ENCODE results near the gene DLGAP1.

Gene DLGAP1

GRCh38 chr18:3463051-3463450 lies 992.1 kb downstream of the DLGAP1 start:
- WGBS (ENCODE audit: extremely low coverage, insufficient coverage, low lambda C conversion rate): 100% methylated on average over 1 of the region's 2 CpGs
- H3K4me2 ChIP-seq (ENCODE audit: low read length): no peak overlapping the region
- H2BK5ac ChIP-seq (ENCODE audit: low read length): no peak overlapping the region
- no peak overlapping the region for H2AK5ac ChIP-seq (ENCODE audit: low read length)
- H3K4me3 ChIP-seq (ENCODE audit: low read length): no peak overlapping the region
- no peak overlapping the region for H2BK15ac ChIP-seq (replicated peaks; ENCODE audit: low read depth)
- H3K27me3 ChIP-seq (ENCODE audit: insufficient read depth, low read length, poor library complexity): no peaks in the 10 kb centered on the region
- H3K36me3 ChIP-seq (ENCODE audit: control insufficient read depth, insufficient read depth, low read length): no peaks in the 10 kb centered on the region
- no peak overlapping the region for H3K9ac ChIP-seq (ENCODE audit: low read length)
- H4K8ac ChIP-seq (ENCODE audit: low read depth, low read length): no peak overlapping the region
- no peak overlapping the region for H3K23ac ChIP-seq (ENCODE audit: low read length)
- H3K79me2 ChIP-seq (ENCODE audit: control insufficient read depth, insufficient read depth, low read length): peaks cover 2% of the 10 kb centered on the region
- no peak overlapping the region for H3K27ac ChIP-seq (ENCODE audit: low read depth, low read length)
- H3K79me1 ChIP-seq (ENCODE audit: low read length): peaks cover 2% of the 10 kb centered on the region
- H3K4ac ChIP-seq (ENCODE audit: low read depth, low read length): no peak overlapping the region
- H3K4me1 ChIP-seq (ENCODE audit: control insufficient read depth, low read depth, low read length): peaks cover 6% of the 10 kb centered on the region
- no peak overlapping the region for H3K56ac ChIP-seq (ENCODE audit: low read length)
- no peak overlapping the region for H4K5ac ChIP-seq (ENCODE audit: low read length)
- H2BK120ac ChIP-seq (ENCODE audit: low read depth, low read length): no peak overlapping the region
- no peak for DNase-seq
- no peak overlapping the region for H3K18ac ChIP-seq (ENCODE audit: low read length)

DNA sequence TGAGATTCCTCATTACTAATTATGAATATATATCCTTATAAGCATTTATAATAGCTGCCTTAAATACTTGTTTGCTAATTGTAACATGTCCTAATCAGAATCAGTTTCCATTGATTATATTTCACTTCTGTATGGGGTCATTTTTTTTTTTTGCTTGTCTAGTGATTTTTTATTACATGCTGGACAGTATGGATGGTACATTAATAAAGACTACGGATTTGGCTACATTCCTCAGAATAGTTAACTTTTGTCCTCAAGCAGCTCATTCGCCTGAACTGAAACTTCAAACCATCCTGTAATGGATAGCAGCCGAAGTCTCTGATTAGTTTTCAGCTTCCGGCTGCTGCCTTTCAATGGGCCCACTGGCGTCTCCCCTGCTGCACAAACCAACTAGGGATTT lies 993.4 kb downstream of the DLGAP1 start:
- Histone ChIP-seq H3K4ac (ENCODE audit: low read depth, low read length) (no peak overlapping the region), H3K4me3 (ENCODE audit: low read length) (no peak overlapping the region), H2BK5ac (ENCODE audit: low read length) (no peak overlapping the region), H3K4me2 (ENCODE audit: low read length) (no peak overlapping the region), H4K8ac (ENCODE audit: low read depth, low read length) (peak overlapping the region; percentile 6), H3K9ac (ENCODE audit: low read length) (no peak overlapping the region), H3K36me3 (ENCODE audit: control insufficient read depth, insufficient read depth, low read length) (peaks cover 5% of the 10 kb centered on the region), H3K79me1 (ENCODE audit: low read length) (peaks cover 6% of the 10 kb centered on the region), H3K79me2 (ENCODE audit: control insufficient read depth, insufficient read depth, low read length) (peaks cover 12% of the 10 kb centered on the region), H3K27ac (ENCODE audit: low read depth, low read length) (no peak overlapping the region), H2BK15ac (replicated peaks; ENCODE audit: low read depth) (no peak overlapping the region), H3K4me1 (ENCODE audit: control insufficient read depth, low read depth, low read length) (peaks cover 6% of the 10 kb centered on the region), H3K27me3 (ENCODE audit: insufficient read depth, low read length, poor library complexity) (no peaks in the 10 kb centered on the region), H4K5ac (ENCODE audit: low read length) (no peak overlapping the region), H2AK5ac (ENCODE audit: low read length) (no peak overlapping the region), H2BK120ac (ENCODE audit: low read depth, low read length) (peak overlapping the region; percentile 61), H3K18ac (ENCODE audit: low read length) (peak overlapping the region; percentile 68), H3K23ac (ENCODE audit: low read length) (no peak overlapping the region), H3K56ac (ENCODE audit: low read length) (no peak overlapping the region)
- DNase-seq: no peak
- WGBS (ENCODE audit: extremely low coverage, insufficient coverage, low lambda C conversion rate): no CpG with 5 or more reads among the region's 5 CpGs

DNA sequence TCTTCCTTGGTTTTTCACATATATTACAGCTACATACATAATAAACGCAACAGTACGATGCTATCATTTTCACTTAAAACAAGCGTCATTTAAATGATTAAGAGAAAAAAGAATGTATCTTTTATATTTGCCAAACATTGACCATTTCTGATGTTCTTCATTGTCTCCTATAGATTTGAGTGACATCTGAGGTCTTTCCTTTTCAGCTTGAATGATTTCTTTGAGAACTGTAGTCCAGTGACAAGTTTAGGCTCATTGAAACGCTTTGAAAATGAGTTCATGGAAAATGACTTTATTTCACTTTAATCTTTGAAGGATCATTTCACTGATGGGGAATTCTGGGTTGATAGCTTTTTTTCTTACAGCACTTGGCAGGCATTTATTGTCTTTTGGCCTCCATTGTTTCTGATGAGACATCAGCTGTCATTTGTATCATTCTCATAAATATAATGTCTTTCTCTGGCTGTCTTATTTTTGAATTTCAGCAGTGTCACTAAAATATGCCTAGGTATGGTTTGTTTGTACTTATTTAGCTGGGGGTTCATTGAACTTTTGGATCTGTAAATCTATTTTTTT lies 994.2 kb downstream of the DLGAP1 start:
- Histone ChIP-seq H3K18ac (ENCODE audit: low read length) (no peak overlapping the region), H3K56ac (ENCODE audit: low read length) (no peak overlapping the region), H3K27ac (ENCODE audit: low read depth, low read length) (no peak overlapping the region), H2BK120ac (ENCODE audit: low read depth, low read length) (no peak overlapping the region), H3K4me2 (ENCODE audit: low read length) (no peak overlapping the region), H3K4me1 (ENCODE audit: control insufficient read depth, low read depth, low read length) (peaks cover 8% of the 10 kb centered on the region), H4K8ac (ENCODE audit: low read depth, low read length) (no peak overlapping the region), H3K27me3 (ENCODE audit: insufficient read depth, low read length, poor library complexity) (no peaks in the 10 kb centered on the region), H3K23ac (ENCODE audit: low read length) (no peak overlapping the region), H2AK5ac (ENCODE audit: low read length) (no peak overlapping the region), H3K4me3 (ENCODE audit: low read length) (no peak overlapping the region), H3K9ac (ENCODE audit: low read length) (no peak overlapping the region), H3K79me1 (ENCODE audit: low read length) (peaks cover 8% of the 10 kb centered on the region), H3K36me3 (ENCODE audit: control insufficient read depth, insufficient read depth, low read length) (peaks cover 8% of the 10 kb centered on the region), H2BK5ac (ENCODE audit: low read length) (no peak overlapping the region), H4K5ac (ENCODE audit: low read length) (no peak overlapping the region), H3K79me2 (ENCODE audit: control insufficient read depth, insufficient read depth, low read length) (peaks cover 19% of the 10 kb centered on the region), H3K4ac (ENCODE audit: low read depth, low read length) (no peak overlapping the region), H2BK15ac (replicated peaks; ENCODE audit: low read depth) (no peak overlapping the region)
- no CpG with 5 or more reads among the region's 4 CpGs for WGBS (ENCODE audit: extremely low coverage, insufficient coverage, low lambda C conversion rate)
- no peak for DNase-seq

GRCh38 chr18:3458952-3459853 lies 995.9 kb downstream of the DLGAP1 start:
- H3K4me2 ChIP-seq (ENCODE audit: low read length): no peak overlapping the region
- peaks cover 11% of the 10 kb centered on the region for H3K4me1 ChIP-seq (ENCODE audit: control insufficient read depth, low read depth, low read length)
- H2BK5ac ChIP-seq (ENCODE audit: low read length): no peak overlapping the region
- no peak overlapping the region for H3K27ac ChIP-seq (ENCODE audit: low read depth, low read length)
- peak overlapping the region; percentile 65 for H3K18ac ChIP-seq (ENCODE audit: low read length)
- no peaks in the 10 kb centered on the region for H3K27me3 ChIP-seq (ENCODE audit: insufficient read depth, low read length, poor library complexity)
- peak overlapping the region; percentile 14 for H4K5ac ChIP-seq (ENCODE audit: low read length)
- no peak overlapping the region for H3K9ac ChIP-seq (ENCODE audit: low read length)
- WGBS (ENCODE audit: extremely low coverage, insufficient coverage, low lambda C conversion rate): no CpG with 5 or more reads among the region's 5 CpGs
- H3K56ac ChIP-seq (ENCODE audit: low read length): peak overlapping the region; percentile 51
- peaks cover 8% of the 10 kb centered on the region for H3K79me1 ChIP-seq (ENCODE audit: low read length)
- H3K23ac ChIP-seq (ENCODE audit: low read length): no peak overlapping the region
- peaks cover 8% of the 10 kb centered on the region for H3K36me3 ChIP-seq (ENCODE audit: control insufficient read depth, insufficient read depth, low read length)
- H4K8ac ChIP-seq (ENCODE audit: low read depth, low read length): no peak overlapping the region
- no peak for DNase-seq
- H2BK15ac ChIP-seq (replicated peaks; ENCODE audit: low read depth): peak overlapping the region; percentile 6
- H2AK5ac ChIP-seq (ENCODE audit: low read length): no peak overlapping the region
- peaks cover 29% of the 10 kb centered on the region for H3K79me2 ChIP-seq (ENCODE audit: control insufficient read depth, insufficient read depth, low read length)
- H3K4ac ChIP-seq (ENCODE audit: low read depth, low read length): peak overlapping the region; percentile 70
- no peak overlapping the region for H2BK120ac ChIP-seq (ENCODE audit: low read depth, low read length)
- no peak overlapping the region for H3K4me3 ChIP-seq (ENCODE audit: low read length)

GRCh38 chr18:3458378-3458777 lies 996.7 kb downstream of the DLGAP1 start:
- Histone ChIP-seq H3K4me3 (ENCODE audit: low read length) (no peak overlapping the region), H3K4me1 (ENCODE audit: control insufficient read depth, low read depth, low read length) (peaks cover 11% of the 10 kb centered on the region), H3K79me1 (ENCODE audit: low read length) (peaks cover 8% of the 10 kb centered on the region), H3K36me3 (ENCODE audit: control insufficient read depth, insufficient read depth, low read length) (peaks cover 8% of the 10 kb centered on the region), H3K56ac (ENCODE audit: low read length) (no peak overlapping the region), H4K5ac (ENCODE audit: low read length) (no peak overlapping the region), H2AK5ac (ENCODE audit: low read length) (no peak overlapping the region), H3K23ac (ENCODE audit: low read length) (no peak overlapping the region), H3K27me3 (ENCODE audit: insufficient read depth, low read length, poor library complexity) (no peaks in the 10 kb centered on the region), H3K4me2 (ENCODE audit: low read length) (no peak overlapping the region), H2BK5ac (ENCODE audit: low read length) (no peak overlapping the region), H2BK120ac (ENCODE audit: low read depth, low read length) (no peak overlapping the region), H3K27ac (ENCODE audit: low read depth, low read length) (no peak overlapping the region), H3K4ac (ENCODE audit: low read depth, low read length) (no peak overlapping the region), H3K18ac (ENCODE audit: low read length) (no peak overlapping the region), H2BK15ac (replicated peaks; ENCODE audit: low read depth) (no peak overlapping the region), H3K79me2 (ENCODE audit: control insufficient read depth, insufficient read depth, low read length) (peaks cover 37% of the 10 kb centered on the region), H4K8ac (ENCODE audit: low read depth, low read length) (no peak overlapping the region), H3K9ac (ENCODE audit: low read length) (no peak overlapping the region)
- no CpG with 5 or more reads among the region's 3 CpGs for WGBS (ENCODE audit: extremely low coverage, insufficient coverage, low lambda C conversion rate)
- DNase-seq: peak; percentile 51
